ENCODE results near the gene PRICKLE3. TPM values are rescaled to one million over a fixed set of nuclear protein-coding genes. Genes with fewer than 3 reads are reported as not detected.
A peak's percentile ranks its signal among the peaks of the same experiment; 100 is the strongest.

Gene PRICKLE3
- total RNA-seq, 3 donors from 2014 or later: 9.2 to 11.7 (median 10.3) TPM

- Mint-ChIP-seq H3K4me3 (no peak overlapping the region), H3K27me3 (ENCODE audit: low read depth) (peaks cover 2% of the 10 kb centered on the region), H3K9me3 (no peaks in the 10 kb centered on the region), H3K36me3 (ENCODE audit: insufficient read depth) (no peaks in the 10 kb centered on the region), H3K4me1 (ENCODE audit: low read depth) (no peaks in the 10 kb centered on the region)
- ATAC-seq (no peak), DNase-seq (no peak)
These were observed 28.2 kb upstream of the PRICKLE3 start for GRCh38 chrX:49214416-49214815.

- peaks cover 2% of the 10 kb centered on the region for H3K27me3 Mint-ChIP-seq (ENCODE audit: low read depth)
These were observed 26.7 kb upstream of the PRICKLE3 start for GRCh38 chrX:49212861-49213260.

GRCh38 chrX:49212209-49212608 is 26.0 kb upstream of the PRICKLE3 start:
- H3K36me3 Mint-ChIP-seq (ENCODE audit: insufficient read depth): no peaks in the 10 kb centered on the region
- no peak overlapping the region for H3K4me3 Mint-ChIP-seq
- DNase-seq (no peak), ATAC-seq (no peak)
- H3K4me1 Mint-ChIP-seq (ENCODE audit: low read depth): no peaks in the 10 kb centered on the region
- no peaks in the 10 kb centered on the region for H3K9me3 Mint-ChIP-seq
- peaks cover 2% of the 10 kb centered on the region for H3K27me3 Mint-ChIP-seq (ENCODE audit: low read depth)

More at GRCh38 chrX:49212861-49213260, 26.7 kb upstream of the PRICKLE3 start:
- no peak overlapping the region for H3K4me3 Mint-ChIP-seq
- ATAC-seq (no peak), DNase-seq (no peak)
- no peaks in the 10 kb centered on the region for H3K9me3 Mint-ChIP-seq
- H3K36me3 Mint-ChIP-seq (ENCODE audit: insufficient read depth): no peaks in the 10 kb centered on the region
- H3K4me1 Mint-ChIP-seq (ENCODE audit: low read depth): no peaks in the 10 kb centered on the region

- H3K36me3 Mint-ChIP-seq (ENCODE audit: insufficient read depth): no peaks in the 10 kb centered on the region
- peaks cover 2% of the 10 kb centered on the region for H3K27me3 Mint-ChIP-seq (ENCODE audit: low read depth)
- H3K9me3 Mint-ChIP-seq: no peaks in the 10 kb centered on the region
- H3K4me3 Mint-ChIP-seq: no peak overlapping the region
- ATAC-seq: no peak
- no peak for DNase-seq
- no peaks in the 10 kb centered on the region for H3K4me1 Mint-ChIP-seq (ENCODE audit: low read depth)
These were observed 24.9 kb upstream of the PRICKLE3 start for GRCh38 chrX:49211074-49211473.

GRCh38 chrX:49210406-49210805 is 24.2 kb upstream of the PRICKLE3 start:
- Mint-ChIP-seq H3K4me1 (ENCODE audit: low read depth) (no peaks in the 10 kb centered on the region), H3K36me3 (ENCODE audit: insufficient read depth) (no peaks in the 10 kb centered on the region), H3K9me3 (no peaks in the 10 kb centered on the region), H3K27me3 (ENCODE audit: low read depth) (peaks cover 2% of the 10 kb centered on the region), H3K4me3 (no peak overlapping the region)
- no peak for ATAC-seq
- no peak for DNase-seq

GRCh38 chrX:49209434-49210251 is 23.5 kb upstream of the PRICKLE3 start:
- peaks cover 2% of the 10 kb centered on the region for H3K27me3 Mint-ChIP-seq (ENCODE audit: low read depth)
- H3K36me3 Mint-ChIP-seq (ENCODE audit: insufficient read depth): no peaks in the 10 kb centered on the region
- no peaks in the 10 kb centered on the region for H3K9me3 Mint-ChIP-seq
- no peak for DNase-seq
- no peak overlapping the region for H3K4me3 Mint-ChIP-seq
- H3K4me1 Mint-ChIP-seq (ENCODE audit: low read depth): no peaks in the 10 kb centered on the region
- no peak for ATAC-seq

GRCh38 chrX:49208399-49208798 is 22.2 kb upstream of the PRICKLE3 start:
- Mint-ChIP-seq H3K4me3 (no peak overlapping the region), H3K4me1 (ENCODE audit: low read depth) (no peaks in the 10 kb centered on the region), H3K27me3 (ENCODE audit: low read depth) (peaks cover 2% of the 10 kb centered on the region), H3K9me3 (no peaks in the 10 kb centered on the region), H3K36me3 (ENCODE audit: insufficient read depth) (no peaks in the 10 kb centered on the region)
- ATAC-seq: no peak
- no peak for DNase-seq

GRCh38 chrX:49206543-49206942 is 20.4 kb upstream of the PRICKLE3 start:
- DNase-seq (no peak), ATAC-seq (no peak)
- H3K4me3 Mint-ChIP-seq: no peak overlapping the region
- no peaks in the 10 kb centered on the region for H3K36me3 Mint-ChIP-seq (ENCODE audit: insufficient read depth)
- no peaks in the 10 kb centered on the region for H3K9me3 Mint-ChIP-seq
- H3K27me3 Mint-ChIP-seq (ENCODE audit: low read depth): peaks cover 2% of the 10 kb centered on the region
- H3K4me1 Mint-ChIP-seq (ENCODE audit: low read depth): no peaks in the 10 kb centered on the region

- DNase-seq: no peak
- Mint-ChIP-seq H3K27me3 (ENCODE audit: low read depth) (no peaks in the 10 kb centered on the region), H3K4me1 (ENCODE audit: low read depth) (peaks cover 3% of the 10 kb centered on the region), H3K36me3 (ENCODE audit: insufficient read depth) (no peaks in the 10 kb centered on the region), H3K9me3 (no peaks in the 10 kb centered on the region), H3K4me3 (no peak overlapping the region)
- no peak for ATAC-seq
These were observed 19.3 kb upstream of the PRICKLE3 start for GRCh38 chrX:49205443-49205842.

- peaks cover 5% of the 10 kb centered on the region for H3K4me1 Mint-ChIP-seq (ENCODE audit: low read depth)
- no peak for DNase-seq
- no peaks in the 10 kb centered on the region for H3K27me3 Mint-ChIP-seq (ENCODE audit: low read depth)
- H3K36me3 Mint-ChIP-seq (ENCODE audit: insufficient read depth): no peaks in the 10 kb centered on the region
- H3K9me3 Mint-ChIP-seq: no peaks in the 10 kb centered on the region
- no peak overlapping the region for H3K4me3 Mint-ChIP-seq
- no peak for ATAC-seq
These were observed 18.5 kb upstream of the PRICKLE3 start for GRCh38 chrX:49204709-49205108.

- ATAC-seq (no peak), DNase-seq (no peak)
- H3K4me3 Mint-ChIP-seq: no peak overlapping the region
- no peaks in the 10 kb centered on the region for H3K9me3 Mint-ChIP-seq
- no peaks in the 10 kb centered on the region for H3K36me3 Mint-ChIP-seq (ENCODE audit: insufficient read depth)
- peaks cover 6% of the 10 kb centered on the region for H3K4me1 Mint-ChIP-seq (ENCODE audit: low read depth)
- no peaks in the 10 kb centered on the region for H3K27me3 Mint-ChIP-seq (ENCODE audit: low read depth)
These were observed 17.8 kb upstream of the PRICKLE3 start for GRCh38 chrX:49204017-49204416.

- Mint-ChIP-seq H3K4me1 (ENCODE audit: low read depth) (peaks cover 11% of the 10 kb centered on the region), H3K36me3 (ENCODE audit: insufficient read depth) (no peaks in the 10 kb centered on the region), H3K9me3 (no peaks in the 10 kb centered on the region), H3K27me3 (ENCODE audit: low read depth) (no peaks in the 10 kb centered on the region), H3K4me3 (no peak overlapping the region)
- ATAC-seq (no peak), DNase-seq (no peak)
These were observed 17.4 kb upstream of the PRICKLE3 start for GRCh38 chrX:49203536-49203935.

- ATAC-seq: no peak
- no peaks in the 10 kb centered on the region for H3K9me3 Mint-ChIP-seq
- peaks cover 17% of the 10 kb centered on the region for H3K4me1 Mint-ChIP-seq (ENCODE audit: low read depth)
- no peak overlapping the region for H3K4me3 Mint-ChIP-seq
- no peaks in the 10 kb centered on the region for H3K36me3 Mint-ChIP-seq (ENCODE audit: insufficient read depth)
- no peaks in the 10 kb centered on the region for H3K27me3 Mint-ChIP-seq (ENCODE audit: low read depth)
- DNase-seq: no peak
These were observed 15.8 kb upstream of the PRICKLE3 start for GRCh38 chrX:49202022-49202421.

GRCh38 chrX:49199906-49200771 is 14.0 kb upstream of the PRICKLE3 start, which contains the start of gene SYP:
SYP (minus strand) TSS chrX:49200193; CDS start chrX:49200186, 7 bp downstream.
- peak within 1 kb of the TSS; percentile 68 for H3K4me3 Mint-ChIP-seq
- DNase-seq (peak; percentile 85), ATAC-seq (peak; percentile 99)
- no peaks in the 10 kb centered on the region for H3K36me3 Mint-ChIP-seq (ENCODE audit: insufficient read depth)
- H3K9me3 Mint-ChIP-seq: no peaks in the 10 kb centered on the region
- peaks cover 17% of the 10 kb centered on the region for H3K4me1 Mint-ChIP-seq (ENCODE audit: low read depth)
- no peaks in the 10 kb centered on the region for H3K27me3 Mint-ChIP-seq (ENCODE audit: low read depth)

GRCh38 chrX:49199315-49199595 is 13.1 kb upstream of the PRICKLE3 start:
- peaks cover 17% of the 10 kb centered on the region for H3K4me1 Mint-ChIP-seq (ENCODE audit: low read depth)
- H3K9me3 Mint-ChIP-seq: no peaks in the 10 kb centered on the region
- peaks cover 2% of the 10 kb centered on the region for H3K36me3 Mint-ChIP-seq (ENCODE audit: insufficient read depth)
- peak overlapping the region; percentile 48 for H3K4me3 Mint-ChIP-seq
- ATAC-seq: no peak
- no peaks in the 10 kb centered on the region for H3K27me3 Mint-ChIP-seq (ENCODE audit: low read depth)
- DNase-seq: no peak

All from activated T-cell treated with anti-CD3 and anti-CD28 coated beads, Interleukin-2, amount 50 U/mL, for 4 hours (primary cell).